GM21515 (cell line): Measurements from ENCODE around the gene KIAA1586.

Experiments used
- ATAC-seq: cut with Tn5 transposase; IDR thresholded peaks from one replicate; pipeline ENCODE4 v1.9.1; 2021; ENCODE audit not compliant: unreplicated experiment

KIAA1586 gene

GRCh38 chr6:57097596-57097995 is 51.1 kb downstream of the KIAA1586 start:
- ATAC-seq, result no peak

GRCh38 chr6:57102976-57103375 is 56.5 kb downstream of the KIAA1586 start:
- ATAC-seq, result no peak

- ATAC-seq, result no peak
Measured at GRCh38 chr6:57104336-57104735, 57.8 kb downstream of the KIAA1586 start.
